Measurements from ENCODE around the gene CTXN1.
A peak's percentile ranks its signal among the peaks of the same experiment; 100 is the strongest.
"Not testable (repeated sequence)": the region's sequence is repeated elsewhere in the genome, so short reads cannot be mapped to it uniquely, and the experiment has no call there.

The CTXN1 gene

GRCh38 chr19:7926021-7926726 lies at the start of gene CTXN1:
TSS of gene CTXN1 (minus strand) at chr19:7926135. CDS start at chr19:7925538, 597 bp downstream.
- peak; percentile 81 for DNase-seq

GRCh38 chr19:7975037-7975436 lies 49.1 kb upstream of the CTXN1 start:
- no peak for DNase-seq

GRCh38 chr19:7973883-7974282 lies 47.9 kb upstream of the CTXN1 start:
- DNase-seq = no peak

- no peak for DNase-seq
These were observed 45.9 kb upstream of the CTXN1 start for GRCh38 chr19:7971553-7972520.

GRCh38 chr19:7970716-7971448 lies 44.9 kb upstream of the CTXN1 start:
- peak; percentile 45 for DNase-seq

- no peak for DNase-seq
These were observed 43.6 kb upstream of the CTXN1 start for GRCh38 chr19:7969555-7969939.

GRCh38 chr19:7968796-7969554 lies 43.0 kb upstream of the CTXN1 start:
- DNase-seq = no peak

GRCh38 chr19:7968008-7968795 lies 42.3 kb upstream of the CTXN1 start:
- DNase-seq = no peak

- no peak for DNase-seq
These were observed 40.2 kb upstream of the CTXN1 start for GRCh38 chr19:7965921-7966665.

GRCh38 chr19:7965259-7965841 lies 39.4 kb upstream of the CTXN1 start:
- no peak for DNase-seq

- no peak for DNase-seq
These were observed 37.6 kb upstream of the CTXN1 start for GRCh38 chr19:7963566-7963965.

GRCh38 chr19:7962644-7963268 lies 36.8 kb upstream of the CTXN1 start:
- no peak for DNase-seq

GRCh38 chr19:7961920-7962626 lies 36.1 kb upstream of the CTXN1 start:
- DNase-seq = no peak

- DNase-seq = not testable (repeated sequence)
These were observed 35.1 kb upstream of the CTXN1 start for GRCh38 chr19:7961082-7961481.

- no peak for DNase-seq
These were observed 33.3 kb upstream of the CTXN1 start for GRCh38 chr19:7959211-7959610.

GRCh38 chr19:7955696-7956095 lies 29.8 kb upstream of the CTXN1 start:
- no peak for DNase-seq

GRCh38 chr19:7953576-7953975 lies 27.6 kb upstream of the CTXN1 start:
- no peak for DNase-seq

- no peak for DNase-seq
These were observed 27.1 kb upstream of the CTXN1 start for GRCh38 chr19:7953060-7953459.

GRCh38 chr19:7947939-7948338 lies 22.0 kb upstream of the CTXN1 start:
- DNase-seq = no peak
